ENCODE data around the gene ZSWIM1.
"Not testable (repeated sequence)": the region's sequence is repeated elsewhere in the genome, so short reads cannot be mapped to it uniquely, and the experiment has no call there.

Gene ZSWIM1

DNA sequence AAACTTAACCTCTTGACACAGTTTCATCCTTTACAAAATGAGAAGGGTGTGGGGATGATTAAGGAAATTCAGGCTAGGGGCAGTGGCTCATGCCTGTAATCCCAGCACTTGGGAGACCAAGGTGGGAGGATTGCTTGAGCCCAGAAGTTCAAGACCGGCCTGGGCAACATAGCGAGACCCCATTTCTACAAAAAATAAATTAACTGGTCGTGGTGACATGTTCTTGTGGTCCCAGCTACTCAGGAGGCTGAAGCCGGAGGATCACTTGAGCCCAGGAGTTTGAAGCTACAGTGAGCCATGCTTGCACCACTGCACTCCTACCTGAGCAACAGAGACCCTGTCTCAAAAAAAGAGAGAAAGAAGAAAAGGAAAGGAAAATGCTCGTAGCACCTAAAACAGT lies 14.6 kb upstream of the ZSWIM1 start:
- Histone ChIP-seq H3K9ac (ENCODE audit: insufficient read length, low read depth) (no peak overlapping the region), H3K4me1 (ENCODE audit: insufficient read depth, insufficient read length) (no peaks in the 10 kb centered on the region), H3K9me3 (ENCODE audit: insufficient read depth, low read length) (no peaks in the 10 kb centered on the region), H3K4me3 (ENCODE audit: insufficient read length, low read depth) (no peak overlapping the region), H3K36me3 (ENCODE audit: insufficient read depth, insufficient read length, low read length) (no peaks in the 10 kb centered on the region), H3K27me3 (ENCODE audit: insufficient read depth, insufficient read length) (no peaks in the 10 kb centered on the region)
- DNase-seq (ENCODE audit: low read depth, low spot score) = no peak
- TF ChIP-seq YY1 (IDR thresholded peaks at IDR 0.05; ENCODE audit: insufficient read depth, insufficient read length) (no peak), ZNF274 (IDR thresholded peaks at IDR 0.05; ENCODE audit: low read depth, low read length) (no peak), SUZ12 (IDR thresholded peaks at IDR 0.05; ENCODE audit: extremely low read depth, insufficient read depth, insufficient read length) (no peak)

- Histone ChIP-seq H3K27me3 (ENCODE audit: insufficient read depth, insufficient read length) (no peaks in the 10 kb centered on the region), H3K4me1 (ENCODE audit: insufficient read depth, insufficient read length) (no peaks in the 10 kb centered on the region), H3K9ac (ENCODE audit: insufficient read length, low read depth) (no peak overlapping the region), H3K4me3 (ENCODE audit: insufficient read length, low read depth) (no peak overlapping the region), H3K9me3 (ENCODE audit: insufficient read depth, low read length) (no peaks in the 10 kb centered on the region), H3K36me3 (ENCODE audit: insufficient read depth, insufficient read length, low read length) (no peaks in the 10 kb centered on the region)
- DNase-seq (ENCODE audit: low read depth, low spot score) = no peak
- TF ChIP-seq SUZ12 (IDR thresholded peaks at IDR 0.05; ENCODE audit: extremely low read depth, insufficient read depth, insufficient read length) (no peak), ZNF274 (IDR thresholded peaks at IDR 0.05; ENCODE audit: low read depth, low read length) (no peak), YY1 (IDR thresholded peaks at IDR 0.05; ENCODE audit: insufficient read depth, insufficient read length) (no peak)
These were observed 13.8 kb upstream of the ZSWIM1 start for GRCh38 chr20:45867136-45867818.

- no peak for TF ChIP-seq SUZ12 (IDR thresholded peaks at IDR 0.05; ENCODE audit: extremely low read depth, insufficient read depth, insufficient read length)
- no peak for TF ChIP-seq ZNF274 (IDR thresholded peaks at IDR 0.05; ENCODE audit: low read depth, low read length)
- no peak for TF ChIP-seq YY1 (IDR thresholded peaks at IDR 0.05; ENCODE audit: insufficient read depth, insufficient read length)
- H3K9ac ChIP-seq (ENCODE audit: insufficient read length, low read depth) = no peak overlapping the region
- H3K4me3 ChIP-seq (ENCODE audit: insufficient read length, low read depth) = no peak overlapping the region
- no peaks in the 10 kb centered on the region for H3K27me3 ChIP-seq (ENCODE audit: insufficient read depth, insufficient read length)
- H3K9me3 ChIP-seq (ENCODE audit: insufficient read depth, low read length) = no peaks in the 10 kb centered on the region
- no peaks in the 10 kb centered on the region for H3K36me3 ChIP-seq (ENCODE audit: insufficient read depth, insufficient read length, low read length)
- no peaks in the 10 kb centered on the region for H3K4me1 ChIP-seq (ENCODE audit: insufficient read depth, insufficient read length)
- no peak for DNase-seq (ENCODE audit: low read depth, low spot score)
These were observed 13.2 kb upstream of the ZSWIM1 start for GRCh38 chr20:45867819-45868176.

DNA sequence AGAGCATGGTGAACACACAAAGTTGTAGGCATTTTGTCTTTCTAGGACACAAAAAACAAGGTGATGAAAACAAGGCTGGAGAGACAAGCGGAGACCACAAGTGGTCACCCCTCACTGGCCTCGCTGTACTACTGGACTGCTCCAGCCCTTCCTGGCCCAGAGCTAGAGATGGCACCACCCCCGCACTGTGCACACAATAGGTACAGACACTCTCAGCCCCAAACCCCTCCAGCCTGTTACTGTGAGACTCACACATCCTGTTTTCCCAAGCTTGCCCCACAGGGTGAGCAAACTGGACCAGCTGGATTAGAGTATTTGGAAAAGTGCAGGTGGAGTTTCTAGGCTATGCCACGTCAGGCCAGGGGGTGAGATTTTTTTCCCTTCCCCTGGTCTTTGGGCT lies 8.4 kb upstream of the ZSWIM1 start:
- no peaks in the 10 kb centered on the region for H3K9me3 ChIP-seq (ENCODE audit: insufficient read depth, low read length)
- TF ChIP-seq ZNF274 (IDR thresholded peaks at IDR 0.05; ENCODE audit: low read depth, low read length) = no peak
- no peak for TF ChIP-seq YY1 (IDR thresholded peaks at IDR 0.05; ENCODE audit: insufficient read depth, insufficient read length)
- no peak overlapping the region for H3K4me3 ChIP-seq (ENCODE audit: insufficient read length, low read depth)
- no peaks in the 10 kb centered on the region for H3K4me1 ChIP-seq (ENCODE audit: insufficient read depth, insufficient read length)
- DNase-seq (ENCODE audit: low read depth, low spot score) = no peak
- H3K27me3 ChIP-seq (ENCODE audit: insufficient read depth, insufficient read length) = no peaks in the 10 kb centered on the region
- no peak overlapping the region for H3K9ac ChIP-seq (ENCODE audit: insufficient read length, low read depth)
- H3K36me3 ChIP-seq (ENCODE audit: insufficient read depth, insufficient read length, low read length) = peaks cover 11% of the 10 kb centered on the region

DNA sequence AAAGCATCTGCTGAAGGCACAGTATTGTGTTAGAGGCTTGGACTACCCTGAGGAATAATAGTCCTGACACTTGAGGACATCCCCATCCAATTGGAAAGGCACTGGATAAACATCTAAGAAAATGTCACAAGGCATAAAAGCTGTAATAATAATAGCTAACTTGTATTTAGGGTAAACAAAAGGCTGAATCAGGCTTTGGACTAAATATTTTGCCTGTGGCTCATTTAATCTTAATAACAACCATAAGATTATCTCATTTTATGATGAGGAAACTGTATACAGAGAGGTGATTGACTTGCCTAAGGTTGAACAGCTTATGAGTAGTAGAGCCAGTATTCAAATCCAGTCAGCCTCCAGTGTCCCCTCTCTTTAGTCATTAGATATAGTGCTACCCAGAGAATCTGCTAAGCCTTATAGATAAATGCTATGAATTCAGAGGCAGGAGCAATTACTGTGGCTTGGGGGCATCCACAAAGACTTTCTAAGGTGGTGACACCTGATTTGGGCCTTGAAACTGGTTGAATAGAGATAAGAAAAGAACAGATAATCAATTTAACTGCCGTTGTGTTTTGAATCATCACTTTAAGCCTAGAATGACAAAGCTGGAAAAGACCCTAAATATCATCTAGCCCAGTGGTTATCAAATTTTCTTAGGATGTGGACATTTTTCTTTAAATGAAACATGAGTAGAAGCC lies 7.5 kb upstream of the ZSWIM1 start:
- Histone ChIP-seq H3K4me3 (ENCODE audit: insufficient read length, low read depth) (no peak overlapping the region), H3K4me1 (ENCODE audit: insufficient read depth, insufficient read length) (peaks cover 7% of the 10 kb centered on the region), H3K9me3 (ENCODE audit: insufficient read depth, low read length) (no peaks in the 10 kb centered on the region), H3K9ac (ENCODE audit: insufficient read length, low read depth) (no peak overlapping the region), H3K36me3 (ENCODE audit: insufficient read depth, insufficient read length, low read length) (peaks cover 17% of the 10 kb centered on the region), H3K27me3 (ENCODE audit: insufficient read depth, insufficient read length) (no peaks in the 10 kb centered on the region)
- DNase-seq (ENCODE audit: low read depth, low spot score) = no peak
- no peak for TF ChIP-seq YY1 (IDR thresholded peaks at IDR 0.05; ENCODE audit: insufficient read depth, insufficient read length)
- no peak for TF ChIP-seq ZNF274 (IDR thresholded peaks at IDR 0.05; ENCODE audit: low read depth, low read length)
- no peak for TF ChIP-seq SUZ12 (IDR thresholded peaks at IDR 0.05; ENCODE audit: extremely low read depth, insufficient read depth, insufficient read length)

GRCh38 chr20:45874104-45874481 lies 6.9 kb upstream of the ZSWIM1 start:
- H3K4me3 ChIP-seq (ENCODE audit: insufficient read length, low read depth); H3K27me3 ChIP-seq (ENCODE audit: insufficient read depth, insufficient read length); H3K9ac ChIP-seq (ENCODE audit: insufficient read length, low read depth); DNase-seq (ENCODE audit: low read depth, low spot score); H3K9me3 ChIP-seq (ENCODE audit: insufficient read depth, low read length); H3K4me1 ChIP-seq (ENCODE audit: insufficient read depth, insufficient read length): not testable (repeated sequence)
- H3K36me3 ChIP-seq (ENCODE audit: insufficient read depth, insufficient read length, low read length) = peaks cover 17% of the 10 kb centered on the region

- TF ChIP-seq ZNF274 (IDR thresholded peaks at IDR 0.05; ENCODE audit: low read depth, low read length) (no peak), SUZ12 (IDR thresholded peaks at IDR 0.05; ENCODE audit: extremely low read depth, insufficient read depth, insufficient read length) (no peak), YY1 (IDR thresholded peaks at IDR 0.05; ENCODE audit: insufficient read depth, insufficient read length) (no peak)
- DNase-seq (ENCODE audit: low read depth, low spot score) = no peak
- H3K4me1 ChIP-seq (ENCODE audit: insufficient read depth, insufficient read length) = peaks cover 7% of the 10 kb centered on the region
- H3K36me3 ChIP-seq (ENCODE audit: insufficient read depth, insufficient read length, low read length) = peaks cover 17% of the 10 kb centered on the region
- H3K27me3 ChIP-seq (ENCODE audit: insufficient read depth, insufficient read length) = no peaks in the 10 kb centered on the region
- H3K4me3 ChIP-seq (ENCODE audit: insufficient read length, low read depth) = no peak overlapping the region
- no peak overlapping the region for H3K9ac ChIP-seq (ENCODE audit: insufficient read length, low read depth)
- no peaks in the 10 kb centered on the region for H3K9me3 ChIP-seq (ENCODE audit: insufficient read depth, low read length)
These were observed 6.5 kb upstream of the ZSWIM1 start for GRCh38 chr20:45874576-45874975.

Data from NT2/D1 (cell line).